A549 (cell line): ENCODE data around the gene MLKL. TPM values are rescaled to one million over a fixed set of nuclear protein-coding genes. Genes with fewer than 3 reads are reported as not detected.

Experiments
- ATAC-seq, 2 experiments: fragments of 200-7000 bp in 1 of 2; fragments of >200 bp in 1 of 2; cut with Nextera tagmentation in 1 of 2; cut with Tn5 transposase in 1 of 2; 3 replicates each; pipeline versions ENCODE4 v1.8.0 to v1.9.1; 2018 to 2020; ENCODE audit warnings: mild to moderate bottlenecking in 1 of 2, moderate library complexity in 1 of 2
- CTCF ChIA-PET: fragments of 300-600 bp; sonication (Branson Sonifier 250); formaldehyde crosslinking; extraction: SDS; loops from one replicate; lab custom pipeline; 2021; ENCODE audit warnings: antibody characterized with exemption, inconsistent platforms; lab: Yijun Ruan, JAX
- POLR2A ChIA-PET: fragments of 350-600 bp; formaldehyde crosslinking; extraction: SDS; loops from one replicate; lab custom pipeline; 2021; ENCODE audit warnings: antibody characterized with exemption, inconsistent platforms; lab: Yijun Ruan, JAX
- DNase-seq, 2 experiments: peaks; one replicate each; pipeline versions ENCODE4 v3.0.0 to v3.0.0-alpha.2; 2011 to 2016; ENCODE audit warnings: low read depth in 1 of 2, low spot score in 1 of 2
- FAIRE-seq: peaks from 2 replicates; lab custom pipeline; 2011; peaks lifted over from hg19 to GRCh38; lab: Jason Lieb, UNC
- H3K27ac ChIP-seq, 2 experiments: fragments of >200 bp; sonication (Bioruptor Twin); formaldehyde crosslinking; 3 replicates each; pipeline ENCODE4 v1.5.1; 2016 to 2017
- H3K4me1 ChIP-seq: fragments of >200 bp; sonication (Bioruptor Twin); formaldehyde crosslinking; 3 replicates; pipeline ENCODE4 v1.6.1; 2016
- H3K4me2 ChIP-seq: fragments of >200 bp; sonication (Bioruptor Twin); formaldehyde crosslinking; 3 replicates; pipeline ENCODE4 v1.6.1; 2016
- H3K4me3 ChIP-seq: fragments of >200 bp; sonication (Bioruptor Twin); formaldehyde crosslinking; 3 replicates; pipeline ENCODE4 v1.5.1; 2016
- H3K9me3 ChIP-seq: fragments of >200 bp; sonication (Bioruptor Twin); formaldehyde crosslinking; 3 replicates; pipeline ENCODE4 v1.6.1; 2016
- BHLHE40 ChIP-seq: IDR thresholded peaks from 2 replicates; pipeline ENCODE4 v1.6.1; 2012; ENCODE audit warnings: low read depth, low read length, inconsistent platforms
- CBX8 ChIP-seq: fragments of 200-600 bp; sonication (generic); IDR thresholded peaks from 2 replicates; pipeline ENCODE4 v1.6.1; 2016
- CHD4 ChIP-seq: fragments of 200-600 bp; sonication (generic); IDR thresholded peaks from 2 replicates; pipeline ENCODE4 v1.6.1; 2016; ENCODE audit warnings: antibody characterized with exemption, mild to moderate bottlenecking, borderline replicate concordance
- EHMT2 ChIP-seq: fragments of 200-600 bp; sonication (generic); IDR thresholded peaks from 2 replicates; pipeline ENCODE4 v1.6.1; 2016; ENCODE audit warnings: antibody characterized with exemption, low read depth, mild to moderate bottlenecking, moderate library complexity
- FOSL2 ChIP-seq, 2 experiments: fragments of 450-650 bp in 1 of 2; fragments of >200 bp in 1 of 2; sonication (Bioruptor Twin) in 1 of 2; formaldehyde crosslinking; IDR thresholded peaks; 2 replicates each; pipeline versions ENCODE4 v1.5.0 to v1.6.1; 2016 to 2020; ENCODE audit warnings: mild to moderate bottlenecking in 1 of 2, moderate library complexity in 1 of 2
- FOXS1 ChIP-seq: fragments of 250-450 bp; sonication (Bioruptor Pico); IDR thresholded peaks from 2 replicates; pipeline ENCODE4 v1.5.0; 2020; ENCODE audit warnings: mild to moderate bottlenecking, moderate library complexity
- HDAC2 ChIP-seq: fragments of 200-600 bp; sonication (generic); IDR thresholded peaks from 2 replicates; pipeline ENCODE4 v1.6.1; 2016
- HOXA7 ChIP-seq: fragments of 250-450 bp; sonication (Bioruptor Pico); IDR thresholded peaks from 2 replicates; pipeline ENCODE4 v1.5.0; 2020; ENCODE audit warnings: mild to moderate bottlenecking, moderate library complexity
- HOXB13 ChIP-seq: fragments of 250-450 bp; sonication (Bioruptor Pico); IDR thresholded peaks from 2 replicates; pipeline ENCODE4 v1.5.0; 2020; ENCODE audit warnings: low read depth, mild to moderate bottlenecking, moderate library complexity
- KDM1A ChIP-seq: fragments of 200-600 bp; sonication (generic); IDR thresholded peaks from 2 replicates; pipeline ENCODE4 v1.6.1; 2016; ENCODE audit warnings: low read depth, mild to moderate bottlenecking
- KDM5A ChIP-seq: fragments of 200-600 bp; sonication (generic); IDR thresholded peaks from 2 replicates; pipeline ENCODE4 v1.6.1; 2016; ENCODE audit warnings: antibody characterized with exemption, mild to moderate bottlenecking
- MAFK ChIP-seq: fragments of 450-650 bp; IDR thresholded peaks from 2 replicates; pipeline ENCODE4 v1.6.1; 2014; ENCODE audit not compliant: partially characterized antibody
- MAZ ChIP-seq: fragments of 150-350 bp; IDR thresholded peaks from 2 replicates; pipeline ENCODE4 v1.6.1; 2014; ENCODE audit warnings: antibody characterized with exemption, low read depth, low read length, borderline replicate concordance
- MYC ChIP-seq: IDR thresholded peaks from 2 replicates; pipeline ENCODE4 v1.6.1; 2012; ENCODE audit warnings: mild to moderate bottlenecking, inconsistent platforms, low read length, improper control_type of control experiment, borderline replicate concordance
- PHF8 ChIP-seq: fragments of 200-600 bp; sonication (generic); IDR thresholded peaks from 2 replicates; pipeline ENCODE4 v1.6.1; 2016; ENCODE audit warnings: low read depth, mild to moderate bottlenecking, antibody characterized with exemption, moderate library complexity, borderline replicate concordance
- POLR2A ChIP-seq: IDR thresholded peaks from 2 replicates; pipeline ENCODE4 v1.6.1; 2012; ENCODE audit warnings: mild to moderate bottlenecking, low read length
- RARB ChIP-seq: fragments of 250-450 bp; sonication (Bioruptor Pico); IDR thresholded peaks from 2 replicates; pipeline ENCODE4 v1.8.0; 2021; ENCODE audit warnings: mild to moderate bottlenecking, moderate library complexity
- RNF2 ChIP-seq: fragments of 200-600 bp; sonication (generic); IDR thresholded peaks from 2 replicates; pipeline ENCODE4 v1.6.1; 2016; ENCODE audit warnings: low read depth, mild to moderate bottlenecking, antibody characterized with exemption, moderate library complexity, borderline replicate concordance
- TFCP2L1 ChIP-seq: fragments of 250-450 bp; sonication (Bioruptor Pico); IDR thresholded peaks from 2 replicates; pipeline ENCODE4 v1.5.0; 2021; ENCODE audit warnings: mild to moderate bottlenecking
- TP53 ChIP-seq: fragments of 250-450 bp; sonication (Bioruptor Pico); IDR thresholded peaks from 2 replicates; pipeline ENCODE4 v1.5.0; 2021; ENCODE audit warnings: mild to moderate bottlenecking, moderate library complexity
- ZC3H11A ChIP-seq: fragments of 450-650 bp; IDR thresholded peaks from 2 replicates; pipeline ENCODE4 v1.6.1; 2014; ENCODE audit warnings: antibody characterized with exemption, mild to moderate bottlenecking
- ZFP36 ChIP-seq: fragments of 450-650 bp; IDR thresholded peaks from 2 replicates; pipeline ENCODE4 v1.6.1; 2014; ENCODE audit warnings: borderline replicate concordance; ENCODE audit not compliant: partially characterized antibody
- ZNF302 ChIP-seq: fragments of 250-450 bp; sonication (Bioruptor Pico); IDR thresholded peaks from 2 replicates; pipeline ENCODE4 v1.9.0; 2021; ENCODE audit warnings: inconsistent platforms, mild to moderate bottlenecking, moderate library complexity
- ZSCAN20 ChIP-seq: fragments of 250-450 bp; sonication (Bioruptor Pico); IDR thresholded peaks from 2 replicates; pipeline ENCODE4 v1.8.0; 2022; ENCODE audit warnings: mild to moderate bottlenecking, moderate library complexity
- WGBS: methylation state at CpG from one replicate; pipeline ENCODE4 v1.1.6; 2017; ENCODE audit errors: missing lambda C conversion rate; 5-methylcytosine and 5-hydroxymethylcytosine counted together
- polyA plus RNA-seq, 4 experiments: library from polyadenylated mRNA; depleted of rRNA in 3 of 4; stranded (reverse); fragments of >200 nt; fragmentation: RNase III in 1 of 4; extraction: RNeasy Plus Mini Kit Qiagen cat#74134 plus additional on column Dnase treatment in 1 of 4; gene quantifications; 2 replicates in 3 of 4; 3 replicates in 1 of 4; pipeline ENCODE4 v1.2.3, GENCODE V29; 2011 to 2017
- TF ChIP-seq, protein P1 (sequence below): IDR thresholded peaks from 2 replicates; pipeline ENCODE4 v1.6.1; 2012
- TF ChIP-seq, protein P2 (sequence below): fragments of >200 bp; sonication (Bioruptor Twin); formaldehyde crosslinking; IDR thresholded peaks from 3 replicates; pipeline ENCODE4 v1.5.1; 2016
- TF ChIP-seq, protein P3 (sequence below): fragments of 250-450 bp; sonication (Bioruptor Pico); IDR thresholded peaks from 2 replicates; pipeline ENCODE4 v1.5.0; 2021; ENCODE audit warnings: mild to moderate bottlenecking, moderate library complexity, borderline replicate concordance
- TF ChIP-seq, protein P4 (sequence below): fragments of 200-600 bp; sonication (generic); IDR thresholded peaks from 2 replicates; pipeline ENCODE4 v1.6.1; 2016; ENCODE audit warnings: antibody characterized with exemption, mild to moderate bottlenecking, moderate library complexity

MLKL gene
- polyA plus RNA-seq, 2 of the 4 experiments (the other 2 are of a cell fraction): 12.6 to 17.9 TPM

DNA sequence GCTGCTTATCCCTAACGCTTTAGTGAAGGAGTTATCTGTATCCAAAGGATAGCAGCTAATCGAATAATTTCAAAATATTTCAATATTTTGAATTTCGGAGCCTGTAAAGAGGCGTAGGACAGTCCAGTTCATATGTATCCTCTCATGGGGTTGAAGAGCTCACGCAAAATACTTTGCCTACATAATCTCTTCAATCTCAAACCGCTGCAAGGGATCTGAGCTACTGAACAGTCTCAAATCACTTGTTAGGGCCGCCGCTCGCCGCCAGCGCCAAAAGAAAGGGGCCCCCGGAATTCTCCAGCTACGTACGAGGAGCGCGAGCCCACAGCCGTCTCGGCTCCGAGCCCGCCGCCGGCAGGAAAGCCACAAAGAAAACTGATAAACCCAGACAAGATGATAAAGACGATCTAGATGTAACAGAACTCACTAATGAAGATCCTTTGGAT is 33.4 kb downstream of the MLKL start:
- no peak for TF ChIP-seq ZFP36
- no peak for TF ChIP-seq EHMT2
- no peak for TF ChIP-seq POLR2A
- TF ChIP-seq RNF2: no peak
- TF ChIP-seq, protein P1, sequence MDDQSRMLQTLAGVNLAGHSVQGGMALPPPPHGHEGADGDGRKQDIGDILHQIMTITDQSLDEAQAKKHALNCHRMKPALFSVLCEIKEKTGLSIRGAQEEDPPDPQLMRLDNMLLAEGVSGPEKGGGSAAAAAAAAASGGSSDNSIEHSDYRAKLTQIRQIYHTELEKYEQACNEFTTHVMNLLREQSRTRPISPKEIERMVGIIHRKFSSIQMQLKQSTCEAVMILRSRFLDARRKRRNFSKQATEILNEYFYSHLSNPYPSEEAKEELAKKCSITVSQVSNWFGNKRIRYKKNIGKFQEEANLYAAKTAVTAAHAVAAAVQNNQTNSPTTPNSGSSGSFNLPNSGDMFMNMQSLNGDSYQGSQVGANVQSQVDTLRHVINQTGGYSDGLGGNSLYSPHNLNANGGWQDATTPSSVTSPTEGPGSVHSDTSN: no peak
- no peak for TF ChIP-seq MAZ
- TF ChIP-seq MAFK: no peak
- TF ChIP-seq ZC3H11A: no peak
- TF ChIP-seq ZSCAN20: no peak
- TF ChIP-seq, protein P2, sequence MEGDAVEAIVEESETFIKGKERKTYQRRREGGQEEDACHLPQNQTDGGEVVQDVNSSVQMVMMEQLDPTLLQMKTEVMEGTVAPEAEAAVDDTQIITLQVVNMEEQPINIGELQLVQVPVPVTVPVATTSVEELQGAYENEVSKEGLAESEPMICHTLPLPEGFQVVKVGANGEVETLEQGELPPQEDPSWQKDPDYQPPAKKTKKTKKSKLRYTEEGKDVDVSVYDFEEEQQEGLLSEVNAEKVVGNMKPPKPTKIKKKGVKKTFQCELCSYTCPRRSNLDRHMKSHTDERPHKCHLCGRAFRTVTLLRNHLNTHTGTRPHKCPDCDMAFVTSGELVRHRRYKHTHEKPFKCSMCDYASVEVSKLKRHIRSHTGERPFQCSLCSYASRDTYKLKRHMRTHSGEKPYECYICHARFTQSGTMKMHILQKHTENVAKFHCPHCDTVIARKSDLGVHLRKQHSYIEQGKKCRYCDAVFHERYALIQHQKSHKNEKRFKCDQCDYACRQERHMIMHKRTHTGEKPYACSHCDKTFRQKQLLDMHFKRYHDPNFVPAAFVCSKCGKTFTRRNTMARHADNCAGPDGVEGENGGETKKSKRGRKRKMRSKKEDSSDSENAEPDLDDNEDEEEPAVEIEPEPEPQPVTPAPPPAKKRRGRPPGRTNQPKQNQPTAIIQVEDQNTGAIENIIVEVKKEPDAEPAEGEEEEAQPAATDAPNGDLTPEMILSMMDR: no peak
- TF ChIP-seq, protein P3, sequence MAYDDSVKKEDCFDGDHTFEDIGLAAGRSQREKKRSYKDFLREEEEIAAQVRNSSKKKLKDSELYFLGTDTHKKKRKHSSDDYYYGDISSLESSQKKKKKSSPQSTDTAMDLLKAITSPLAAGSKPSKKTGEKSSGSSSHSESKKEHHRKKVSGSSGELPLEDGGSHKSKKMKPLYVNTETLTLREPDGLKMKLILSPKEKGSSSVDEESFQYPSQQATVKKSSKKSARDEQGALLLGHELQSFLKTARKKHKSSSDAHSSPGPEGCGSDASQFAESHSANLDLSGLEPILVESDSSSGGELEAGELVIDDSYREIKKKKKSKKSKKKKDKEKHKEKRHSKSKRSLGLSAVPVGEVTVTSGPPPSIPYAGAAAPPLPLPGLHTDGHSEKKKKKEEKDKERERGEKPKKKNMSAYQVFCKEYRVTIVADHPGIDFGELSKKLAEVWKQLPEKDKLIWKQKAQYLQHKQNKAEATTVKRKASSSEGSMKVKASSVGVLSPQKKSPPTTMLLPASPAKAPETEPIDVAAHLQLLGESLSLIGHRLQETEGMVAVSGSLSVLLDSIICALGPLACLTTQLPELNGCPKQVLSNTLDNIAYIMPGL (CRISPR knock-in tag): no peak
- no peak for TF ChIP-seq RARB (CRISPR knock-in tag)
- no peak for TF ChIP-seq ZNF302 (CRISPR knock-in tag)
- no peak for TF ChIP-seq PHF8
- TF ChIP-seq FOXS1 (CRISPR knock-in tag): no peak
- no peak for TF ChIP-seq MYC
- TF ChIP-seq BHLHE40: no peak
- TF ChIP-seq HOXA7: no peak
- no peak for TF ChIP-seq FOSL2 (IDR thresholded peaks at IDR 0.05)
- no peak for TF ChIP-seq FOSL2 (CRISPR knock-in tag; IDR thresholded peaks at IDR 0.05)
- Histone ChIP-seq H3K4me1 (peaks cover 12% of the 10 kb centered on the region; the same call in 1 of the 3 replicates), H3K9me3 (no peaks in the 10 kb centered on the region), H3K27ac (peak overlapping the region; percentile 77 to 87), H3K4me3 (peak overlapping the region; percentile 91), H3K4me2 (peak overlapping the region; percentile 82)
- ChIA-PET POLR2A (interaction anchor here (0.6 to 1.6 kb wide), 10 partner anchors 11 to 318 kb away, joined by 3 to 18 read pairs (median 4); partner anchors contain the start of genes GLG1, MLKL and WDR59), CTCF (interaction anchor here (0.8 to 2.3 kb wide), 7 partner anchors 12 to 198 kb away, joined by 3 to 11 read pairs (median 4); partner anchors contain the start of gene MLKL)
- 13% methylated on average over 23 of the region's 23 CpGs for WGBS
- peak in 1 of 2 experiments; percentile 26; a peak in 3 of 6 replicates for ATAC-seq
- no peak for FAIRE-seq
- DNase-seq: peak in 1 of 2 experiments; percentile 14

DNA sequence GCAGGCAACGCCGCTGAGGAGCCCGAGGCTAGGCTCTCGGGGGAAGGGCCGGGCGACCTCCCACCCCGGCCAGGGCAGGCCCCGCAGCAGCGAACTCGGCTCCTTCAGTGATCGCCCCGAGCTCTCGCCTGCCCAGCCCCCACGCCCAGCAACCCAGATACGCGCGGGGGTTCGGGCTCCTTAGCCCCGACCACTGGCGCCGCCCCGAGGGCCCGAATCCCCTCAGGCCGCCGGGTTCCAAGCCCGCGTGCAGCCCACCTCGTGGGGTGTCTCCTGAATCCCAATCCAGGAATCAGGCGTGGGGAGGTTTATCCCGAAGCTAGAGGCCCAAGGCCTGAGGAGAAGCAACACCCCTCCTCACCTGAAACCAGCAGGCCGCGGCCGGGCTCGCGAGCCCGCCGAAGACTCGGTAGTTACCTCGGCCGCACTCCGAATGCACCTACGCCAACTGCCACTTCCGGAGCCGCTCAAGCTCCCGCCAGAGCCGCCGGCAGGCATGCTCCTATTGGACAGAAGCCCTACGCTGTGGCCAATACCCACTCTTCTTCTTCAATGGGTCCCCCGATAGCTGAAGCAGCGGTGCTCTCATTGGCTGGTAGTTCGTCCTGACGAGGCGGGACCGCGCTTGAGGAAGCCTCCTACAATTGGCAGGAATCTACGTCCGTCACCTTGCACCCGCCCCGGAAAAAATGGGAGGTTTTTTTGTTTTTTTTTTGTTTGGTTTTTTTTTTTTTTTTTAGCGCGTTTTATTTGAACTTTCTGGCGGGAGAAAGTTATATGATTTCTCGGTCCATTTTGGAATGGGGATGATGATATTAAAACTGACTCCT is 34.0 kb downstream of the MLKL start, which contains the start of gene RFWD3:
TSS of gene RFWD3 (minus strand) at position 453 of the 830 bp plus-strand sequence. CDS start 5,428 bp downstream, outside the sequence.
- Histone ChIP-seq H3K4me1 (peaks cover 12% of the 10 kb centered on the region; the same call in 1 of the 3 replicates), H3K9me3 (no peaks in the 10 kb centered on the region), H3K27ac (peak within 1 kb of the TSS; percentile 88 to 93), H3K4me2 (peak within 1 kb of the TSS; percentile 85), H3K4me3 (peak within 1 kb of the TSS; percentile 91)
- FAIRE-seq: no peak
- peak; percentile 99 to 100 for DNase-seq
- WGBS: under 1% methylated on average over 28 of the region's 63 CpGs
- ChIA-PET CTCF (interaction anchor here (0.8 to 2.3 kb wide), 4 partner anchors 16 to 196 kb away, joined by 3 to 11 read pairs (median 4); partner anchors contain the start of gene MLKL), POLR2A (interaction anchor here (0.6 to 1.6 kb wide), 10 partner anchors 10 to 318 kb away, joined by 3 to 18 read pairs (median 4); partner anchors contain the start of genes GLG1, MLKL and WDR59)
- ATAC-seq: peak; percentile 100
- no peak for TF ChIP-seq CBX8
- TF ChIP-seq TP53 (CRISPR knock-in tag): 0 out of 2 replicates have a peak, but pooled peaks have one; percentile 27
- no peak for TF ChIP-seq HOXB13
- TF ChIP-seq TFCP2L1 (CRISPR knock-in tag): 0 out of 2 replicates have a peak, but pooled peaks have one; percentile 25
- peak; percentile 85 for TF ChIP-seq POLR2A
- TF ChIP-seq HDAC2: peak; percentile 62; the same call in 1 of the 2 replicates
- TF ChIP-seq KDM5A: peak; percentile 89
- TF ChIP-seq ZNF302 (CRISPR knock-in tag): no peak
- no peak for TF ChIP-seq KDM1A
- TF ChIP-seq, protein P4, sequence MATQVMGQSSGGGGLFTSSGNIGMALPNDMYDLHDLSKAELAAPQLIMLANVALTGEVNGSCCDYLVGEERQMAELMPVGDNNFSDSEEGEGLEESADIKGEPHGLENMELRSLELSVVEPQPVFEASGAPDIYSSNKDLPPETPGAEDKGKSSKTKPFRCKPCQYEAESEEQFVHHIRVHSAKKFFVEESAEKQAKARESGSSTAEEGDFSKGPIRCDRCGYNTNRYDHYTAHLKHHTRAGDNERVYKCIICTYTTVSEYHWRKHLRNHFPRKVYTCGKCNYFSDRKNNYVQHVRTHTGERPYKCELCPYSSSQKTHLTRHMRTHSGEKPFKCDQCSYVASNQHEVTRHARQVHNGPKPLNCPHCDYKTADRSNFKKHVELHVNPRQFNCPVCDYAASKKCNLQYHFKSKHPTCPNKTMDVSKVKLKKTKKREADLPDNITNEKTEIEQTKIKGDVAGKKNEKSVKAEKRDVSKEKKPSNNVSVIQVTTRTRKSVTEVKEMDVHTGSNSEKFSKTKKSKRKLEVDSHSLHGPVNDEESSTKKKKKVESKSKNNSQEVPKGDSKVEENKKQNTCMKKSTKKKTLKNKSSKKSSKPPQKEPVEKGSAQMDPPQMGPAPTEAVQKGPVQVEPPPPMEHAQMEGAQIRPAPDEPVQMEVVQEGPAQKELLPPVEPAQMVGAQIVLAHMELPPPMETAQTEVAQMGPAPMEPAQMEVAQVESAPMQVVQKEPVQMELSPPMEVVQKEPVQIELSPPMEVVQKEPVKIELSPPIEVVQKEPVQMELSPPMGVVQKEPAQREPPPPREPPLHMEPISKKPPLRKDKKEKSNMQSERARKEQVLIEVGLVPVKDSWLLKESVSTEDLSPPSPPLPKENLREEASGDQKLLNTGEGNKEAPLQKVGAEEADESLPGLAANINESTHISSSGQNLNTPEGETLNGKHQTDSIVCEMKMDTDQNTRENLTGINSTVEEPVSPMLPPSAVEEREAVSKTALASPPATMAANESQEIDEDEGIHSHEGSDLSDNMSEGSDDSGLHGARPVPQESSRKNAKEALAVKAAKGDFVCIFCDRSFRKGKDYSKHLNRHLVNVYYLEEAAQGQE: no peak
- no peak for TF ChIP-seq CHD4
- peak; percentile 93 for TF ChIP-seq PHF8
